ENCODE measurements around the gene MNT.
A peak's percentile ranks its signal among the peaks of the same experiment; 100 is the strongest.

The MNT gene

DNA sequence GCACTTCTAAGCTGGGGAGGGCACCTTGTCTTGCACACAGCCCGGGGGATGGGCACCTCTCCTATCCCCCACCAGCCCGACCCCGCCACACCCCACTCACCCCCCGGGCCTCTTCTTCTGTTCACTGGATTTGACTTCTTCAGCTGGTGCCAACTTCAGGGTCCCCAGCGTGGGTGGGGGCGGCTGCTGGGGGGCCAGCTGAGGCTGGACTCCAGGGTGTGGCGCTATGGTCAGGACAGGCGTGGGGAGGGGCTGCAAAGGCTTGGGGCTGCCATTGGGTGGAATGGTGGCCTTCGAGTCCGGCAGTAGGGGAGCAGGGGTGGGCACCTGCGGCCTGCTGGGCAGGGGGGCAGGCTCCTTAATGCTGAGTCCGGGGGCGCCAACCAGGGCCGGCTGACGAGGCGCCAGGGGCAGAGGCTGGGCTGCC, 6.1 kb downstream of the MNT start:
- Histone ChIP-seq H3K9me3 (replicated peaks in 1 of 2; ENCODE audit: control insufficient read depth in 2 of 2, insufficient read depth in 1 of 2, low read depth in 1 of 2, low read length in 2 of 2) (no peaks in the 10 kb centered on the region), H3K4me1 (ENCODE audit: control insufficient read depth in 2 of 2, insufficient read depth in 1 of 2, low read depth in 1 of 2, low read length in 2 of 2) (peaks cover 44 to 67% of the 10 kb centered on the region in 2 donors), H3K79me1 (ENCODE audit: low read depth, low read length) (peaks cover 22% of the 10 kb centered on the region), H3K14ac (ENCODE audit: low read length) (no peak overlapping the region), H2AK5ac (ENCODE audit: low read depth, low read length) (peak overlapping the region; percentile 82), H3K4me3 (ENCODE audit: low read length in 2 of 2) (no peak overlapping the region), H2BK120ac (ENCODE audit: low read depth, low read length) (no peak overlapping the region), H4K91ac (ENCODE audit: low read depth, low read length, poor library complexity) (no peak overlapping the region), H3K4ac (ENCODE audit: low read length) (no peak overlapping the region), H3K27ac (replicated peaks; ENCODE audit: low read length) (no peak overlapping the region), H3K23ac (ENCODE audit: low read depth, low read length, poor library complexity) (peak overlapping the region; percentile 90), H3K9ac (ENCODE audit: low read depth, low read length, poor library complexity) (no peak overlapping the region), H4K8ac (ENCODE audit: low read depth, low read length) (peak overlapping the region; percentile 29), H3K18ac (ENCODE audit: low read length) (peak overlapping the region; percentile 90), H2BK5ac (ENCODE audit: low read length) (no peak overlapping the region), H3K27me3 (ENCODE audit: control insufficient read depth in 3 of 3, insufficient read depth in 3 of 3, low read depth in 1 of 3, low read length in 3 of 3) (no peaks in the 10 kb centered on the region), H3K4me2 (ENCODE audit: insufficient read depth, low read length, poor library complexity, severe bottlenecking) (no peak overlapping the region), H3K36me3 (replicated peaks in 1 of 2; ENCODE audit: control insufficient read depth in 2 of 2, insufficient read depth in 2 of 2, low read length in 2 of 2) (peaks cover 0 to 19% of the 10 kb centered on the region in 2 donors), H2BK15ac (ENCODE audit: low read length) (peak overlapping the region; percentile 90), H2AFZ (ENCODE audit: low read length) (no peak overlapping the region), H2BK12ac (ENCODE audit: low read length) (peak overlapping the region; percentile 76)
- no peak for DNase-seq (ENCODE audit: low spot score)
- WGBS, 2 donors (ENCODE audit: extremely low coverage in 2 of 2, insufficient read length in 2 of 2, insufficient replicate concordance in 1 of 2), result no CpG with 5 or more reads among the region's 16 CpGs

- peak overlapping the region; percentile 83 for H3K9ac ChIP-seq (ENCODE audit: low read depth, low read length, poor library complexity)
- peaks cover 43 to 67% of the 10 kb centered on the region in 2 donors for H3K4me1 ChIP-seq (ENCODE audit: control insufficient read depth in 2 of 2, insufficient read depth in 1 of 2, low read depth in 1 of 2, low read length in 2 of 2)
These were observed 6.7 kb downstream of the MNT start for GRCh38 chr17:2393954-2394749.

GRCh38 chr17:2393174-2393953, 7.5 kb downstream of the MNT start:
- H3K9ac ChIP-seq (ENCODE audit: low read depth, low read length, poor library complexity), result peak overlapping the region; percentile 95
- WGBS, 2 donors (ENCODE audit: extremely low coverage in 2 of 2, insufficient read length in 2 of 2, insufficient replicate concordance in 1 of 2), result no CpG with 5 or more reads among the region's 99 CpGs
- peak overlapping the region; percentile 99 for H2AK5ac ChIP-seq (ENCODE audit: low read depth, low read length)
- H3K27me3 ChIP-seq (ENCODE audit: control insufficient read depth in 3 of 3, insufficient read depth in 3 of 3, low read depth in 1 of 3, low read length in 3 of 3), result no peaks in the 10 kb centered on the region
- peak overlapping the region; percentile 55 for H4K8ac ChIP-seq (ENCODE audit: low read depth, low read length)
- peaks cover 44 to 61% of the 10 kb centered on the region in 2 donors for H3K4me1 ChIP-seq (ENCODE audit: control insufficient read depth in 2 of 2, insufficient read depth in 1 of 2, low read depth in 1 of 2, low read length in 2 of 2)
- peak overlapping the region; percentile 99 for H3K4me2 ChIP-seq (ENCODE audit: insufficient read depth, low read length, poor library complexity, severe bottlenecking)
- H3K9me3 ChIP-seq (replicated peaks in 1 of 2; ENCODE audit: control insufficient read depth in 2 of 2, insufficient read depth in 1 of 2, low read depth in 1 of 2, low read length in 2 of 2), result no peaks in the 10 kb centered on the region
- H2BK5ac ChIP-seq (ENCODE audit: low read length), result peak overlapping the region; percentile 100
- peak overlapping the region; percentile 99 for H3K4ac ChIP-seq (ENCODE audit: low read length)
- peak overlapping the region; percentile 75 to 88 for H3K4me3 ChIP-seq (ENCODE audit: low read length in 2 of 2)
- peak; percentile 87 for DNase-seq (ENCODE audit: low spot score)
- H4K91ac ChIP-seq (ENCODE audit: low read depth, low read length, poor library complexity), result peak overlapping the region; percentile 79
- H2BK12ac ChIP-seq (ENCODE audit: low read length), result peak overlapping the region; percentile 95
- H3K79me1 ChIP-seq (ENCODE audit: low read depth, low read length), result peaks cover 18% of the 10 kb centered on the region
- H3K27ac ChIP-seq (replicated peaks; ENCODE audit: low read length), result peak overlapping the region; percentile 94
- H2AFZ ChIP-seq (ENCODE audit: low read length), result peak overlapping the region; percentile 87
- peak overlapping the region; percentile 87 for H3K23ac ChIP-seq (ENCODE audit: low read depth, low read length, poor library complexity)
- peaks cover 2 to 31% of the 10 kb centered on the region in 2 donors for H3K36me3 ChIP-seq (replicated peaks in 1 of 2; ENCODE audit: control insufficient read depth in 2 of 2, insufficient read depth in 2 of 2, low read length in 2 of 2)
- peak overlapping the region; percentile 100 for H3K18ac ChIP-seq (ENCODE audit: low read length)
- H3K14ac ChIP-seq (ENCODE audit: low read length), result peak overlapping the region; percentile 76
- H2BK120ac ChIP-seq (ENCODE audit: low read depth, low read length), result peak overlapping the region; percentile 97
- H2BK15ac ChIP-seq (ENCODE audit: low read length), result peak overlapping the region; percentile 100

More at GRCh38 chr17:2393954-2394749, 6.7 kb downstream of the MNT start:
- Histone ChIP-seq H3K79me1 (ENCODE audit: low read depth, low read length) (peaks cover 22% of the 10 kb centered on the region), H3K4me3 (ENCODE audit: low read length in 2 of 2) (peak overlapping the region in 1 of 2 donors; percentile 69), H2AFZ (ENCODE audit: low read length) (no peak overlapping the region), H3K27ac (replicated peaks; ENCODE audit: low read length) (peak overlapping the region; percentile 43), H2BK15ac (ENCODE audit: low read length) (peak overlapping the region; percentile 90), H4K91ac (ENCODE audit: low read depth, low read length, poor library complexity) (no peak overlapping the region), H3K4me2 (ENCODE audit: insufficient read depth, low read length, poor library complexity, severe bottlenecking) (peak overlapping the region; percentile 99), H3K4ac (ENCODE audit: low read length) (no peak overlapping the region), H2BK5ac (ENCODE audit: low read length) (no peak overlapping the region), H2BK120ac (ENCODE audit: low read depth, low read length) (peak overlapping the region; percentile 67), H4K8ac (ENCODE audit: low read depth, low read length) (peak overlapping the region; percentile 29), H2BK12ac (ENCODE audit: low read length) (peak overlapping the region; percentile 97), H3K23ac (ENCODE audit: low read depth, low read length, poor library complexity) (peak overlapping the region; percentile 59), H3K27me3 (ENCODE audit: control insufficient read depth in 3 of 3, insufficient read depth in 3 of 3, low read depth in 1 of 3, low read length in 3 of 3) (no peaks in the 10 kb centered on the region), H3K18ac (ENCODE audit: low read length) (peak overlapping the region; percentile 90), H2AK5ac (ENCODE audit: low read depth, low read length) (peak overlapping the region; percentile 82), H3K9me3 (replicated peaks in 1 of 2; ENCODE audit: control insufficient read depth in 2 of 2, insufficient read depth in 1 of 2, low read depth in 1 of 2, low read length in 2 of 2) (no peaks in the 10 kb centered on the region), H3K36me3 (replicated peaks in 1 of 2; ENCODE audit: control insufficient read depth in 2 of 2, insufficient read depth in 2 of 2, low read length in 2 of 2) (peaks cover 2 to 23% of the 10 kb centered on the region in 2 donors), H3K14ac (ENCODE audit: low read length) (no peak overlapping the region)
- no CpG with 5 or more reads among the region's 53 CpGs for WGBS, 2 donors (ENCODE audit: extremely low coverage in 2 of 2, insufficient read length in 2 of 2, insufficient replicate concordance in 1 of 2)
- DNase-seq (ENCODE audit: low spot score), result no peak

Data from neuronal stem cell (in vitro differentiated cells).